Endothelial cell of umbilical vein (primary cell): ENCODE measurements around the gene MAST1. TPM values are rescaled to one million over a fixed set of nuclear protein-coding genes. Genes with fewer than 3 reads are reported as not detected.

ENCODE experiments used
- BruUV-seq: library from RNA; stranded (reverse); fragments of 400-500 nt; replicated peaks from 2 replicates; lab custom pipeline; 2021; lab: Mats Ljungman, UMichigan
- CTCF ChIA-PET: fragments of 300-600, 350-600 bp; sonication (Branson Sonifier 250); formaldehyde crosslinking; loops from one replicate; lab custom pipeline; 2021; ENCODE audit warnings: antibody characterized with exemption, inconsistent platforms; lab: Charles Lee
- POLR2A ChIA-PET: fragments of 300-600, 350-600 bp; sonication (Branson Sonifier 250); formaldehyde crosslinking; loops from one replicate; lab custom pipeline; 2021; ENCODE audit warnings: antibody characterized with exemption, inconsistent platforms; lab: Charles Lee
- DNase-seq: peaks from one replicate; pipeline ENCODE4 v3.0.0-alpha.2; 2011; ENCODE audit warnings: low read depth, low spot score
- FAIRE-seq: peaks from 2 replicates; lab custom pipeline; 2011; peaks lifted over from hg19 to GRCh38; lab: Jason Lieb, UNC
- H2AFZ ChIP-seq: 2 replicates; pipeline ENCODE4 v1.6.0; 2012; ENCODE audit warnings: low read depth, low read length, control low read depth, inconsistent platforms
- H3K27ac ChIP-seq: 2 replicates; pipeline ENCODE4 v1.5.1; 2011; ENCODE audit warnings: low read depth, mild to moderate bottlenecking, control low read depth, low read length, moderate library complexity; ENCODE audit not compliant: insufficient read depth
- H3K27me3 ChIP-seq, 2 experiments: 2 replicates each; pipeline versions ENCODE4 v1.6.0 to v1.6.1; 2011; ENCODE audit warnings: low read length in 2 of 2, mixed read lengths in 1 of 2; ENCODE audit not compliant: control insufficient read depth in 2 of 2, insufficient read depth in 2 of 2
- H3K36me3 ChIP-seq, 2 experiments: 2 replicates in 1 of 2; 3 replicates in 1 of 2; pipeline ENCODE4 v1.5.1; 2011; ENCODE audit warnings: low read length in 2 of 2, mild to moderate bottlenecking in 1 of 2, moderate library complexity in 1 of 2; ENCODE audit not compliant: control insufficient read depth in 2 of 2, insufficient read depth in 2 of 2; ENCODE audit errors: extremely low read depth in 1 of 2
- H3K4me1 ChIP-seq: 3 replicates; pipeline ENCODE4 v1.5.1; 2011; ENCODE audit warnings: mild to moderate bottlenecking, low read length; ENCODE audit not compliant: control insufficient read depth, insufficient read depth; ENCODE audit errors: extremely low read depth
- H3K4me2 ChIP-seq: 2 replicates; pipeline ENCODE4 v1.6.1; 2011; ENCODE audit warnings: low read length, control low read depth, mixed read lengths; ENCODE audit not compliant: insufficient read depth
- H3K4me3 ChIP-seq, 3 experiments: fragments of 200-600 bp in 1 of 3; sonication (generic), shearing (Covaris generic) in 1 of 3; replicated peaks in 1 of 3; 2 replicates each; pipeline ENCODE4 v1.5.1; 2011 to 2016; ENCODE audit warnings: control low read depth in 3 of 3, low read length in 3 of 3, mild to moderate bottlenecking in 2 of 3, inconsistent platforms in 1 of 3, low read depth in 1 of 3, moderate library complexity in 1 of 3; ENCODE audit not compliant: insufficient read depth in 1 of 3
- H3K79me2 ChIP-seq: 2 replicates; pipeline ENCODE4 v1.6.0; 2012; ENCODE audit warnings: low read length, inconsistent platforms; ENCODE audit not compliant: control insufficient read depth, insufficient read depth
- H3K9ac ChIP-seq: replicated peaks from 2 replicates; pipeline ENCODE3; 2011; ENCODE audit warnings: low read length, control low read depth; ENCODE audit not compliant: insufficient read depth; ENCODE audit errors: extremely low read depth
- H3K9me1 ChIP-seq: replicated peaks from 3 replicates; pipeline ENCODE4 v1.6.0; 2011; ENCODE audit warnings: mild to moderate bottlenecking, low read length; ENCODE audit not compliant: control insufficient read depth, insufficient read depth; ENCODE audit errors: extremely low read depth
- H3K9me3 ChIP-seq: replicated peaks from 2 replicates; pipeline ENCODE4 v1.5.1; 2012; ENCODE audit warnings: low read length, inconsistent platforms; ENCODE audit not compliant: control insufficient read depth, insufficient read depth
- H4K20me1 ChIP-seq: replicated peaks from 2 replicates; pipeline ENCODE3; 2011; ENCODE audit warnings: mild to moderate bottlenecking, low read length; ENCODE audit not compliant: control insufficient read depth, insufficient read depth; ENCODE audit errors: extremely low read depth
- EZH2 ChIP-seq: IDR thresholded peaks from 2 replicates; pipeline ENCODE4 v1.6.1; 2012; ENCODE audit warnings: borderline replicate concordance, low read depth, mild to moderate bottlenecking, moderate library complexity, low read length, inconsistent platforms; ENCODE audit not compliant: severe bottlenecking
- FOS ChIP-seq: IDR thresholded peaks from 2 replicates; pipeline ENCODE4 v1.6.1; 2011; ENCODE audit warnings: mild to moderate bottlenecking, low read length, moderate library complexity, borderline replicate concordance; ENCODE audit not compliant: insufficient read depth
- GATA2 ChIP-seq: IDR thresholded peaks from 2 replicates; pipeline ENCODE4 v1.7.0; 2011; ENCODE audit warnings: low read depth, mild to moderate bottlenecking, moderate library complexity, mixed read lengths, low read length; ENCODE audit not compliant: insufficient read length, insufficient read depth
- JUN ChIP-seq: IDR thresholded peaks from 2 replicates; pipeline ENCODE4 v1.6.1; 2011; ENCODE audit warnings: borderline replicate concordance, low read depth; ENCODE audit not compliant: insufficient read length, insufficient read depth
- POLR2AphosphoS5 ChIP-seq: IDR thresholded peaks from 2 replicates; pipeline ENCODE4 v1.6.1; 2012; ENCODE audit warnings: low read depth, mild to moderate bottlenecking, control low read depth, low read length, moderate library complexity; ENCODE audit not compliant: insufficient read depth
- dilution Hi-C: fragments of 300-500 bp; cut with MboI; formaldehyde crosslinking; loops from one replicate; pipeline ENCODE4 v1.15.0; 2019; ENCODE audit warnings: low sequenced_read_pairs; ENCODE audit not compliant: extremely low pct_ligation_motif_present
- intact Hi-C: fragments of 100-400 bp; cut with micrococcal nuclease; formaldehyde crosslinking; loops from one replicate; pipeline ENCODE4 v1.10.0; 2022
- polyA plus RNA-seq, 4 experiments: library from polyadenylated mRNA; depleted of rRNA in 3 of 4; stranded (reverse) in 3 of 4; unstranded in 1 of 4; fragments of >200 nt; gene quantifications; 2 replicates each; pipeline versions ENCODE4 v1.2.1 to v1.2.3, GENCODE V29; 2011 to 2012; ENCODE audit warnings: missing spikeins in 1 of 4
- total RNA-seq: library from RNA; stranded (reverse); gene quantifications from 2 replicates; pipeline ENCODE4 v1.2.3, GENCODE V29; 2021
- TF ChIP-seq, protein P1 (sequence below): IDR thresholded peaks from 2 replicates; pipeline ENCODE4 v1.6.1; 2011; ENCODE audit not compliant: insufficient read depth, insufficient read length
- TF ChIP-seq, protein P2 (sequence below), 2 donors: IDR thresholded peaks; 1 replicate in 1 of 2; 2 replicates in 1 of 2; pipeline ENCODE4 v1.5.1; 2011; ENCODE audit warnings: low read length in 2 of 2, mild to moderate bottlenecking in 2 of 2, moderate library complexity in 2 of 2, control low read depth in 1 of 2, inconsistent platforms in 1 of 2, low read depth in 1 of 2; ENCODE audit not compliant: insufficient read depth in 1 of 2; ENCODE audit errors: extremely low read depth in 1 of 2

The MAST1 gene
- total and polyA plus RNA-seq, 2 donors (not counting 3 experiments of a cell fraction or from before 2014, with no cell fraction given), result 0.13 to 0.46 TPM

- ChIA-PET CTCF (interaction anchor here (0.8 to 1.5 kb wide), 7 partner anchors 8 to 126 kb away, joined by 3 to 12 read pairs (median 3); no protein-coding TSS in a partner anchor), POLR2A (no interaction called here)
- dilution Hi-C loops (no loop called here), intact Hi-C loops (no loop called here)
- no peaks in the 10 kb centered on the region for H3K9me3 ChIP-seq
- TF ChIP-seq JUN, result no peak
- TF ChIP-seq, protein P1, sequence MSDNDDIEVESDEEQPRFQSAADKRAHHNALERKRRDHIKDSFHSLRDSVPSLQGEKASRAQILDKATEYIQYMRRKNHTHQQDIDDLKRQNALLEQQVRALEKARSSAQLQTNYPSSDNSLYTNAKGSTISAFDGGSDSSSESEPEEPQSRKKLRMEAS, result no peak
- no peak for TF ChIP-seq EZH2
- no peak for TF ChIP-seq FOS
- TF ChIP-seq GATA2, result no peak
- no peak overlapping the region for H3K27ac ChIP-seq
- H3K4me1 ChIP-seq, result peaks cover 4% of the 10 kb centered on the region
- H3K9me1 ChIP-seq, result no peaks in the 10 kb centered on the region
- DNase-seq, result no peak
- H4K20me1 ChIP-seq, result no peaks in the 10 kb centered on the region
- FAIRE-seq, result no peak
- no peaks in the 10 kb centered on the region for H3K79me2 ChIP-seq
- H3K4me3 ChIP-seq, result no peak overlapping the region
- no peak overlapping the region for H3K4me2 ChIP-seq
- H3K9ac ChIP-seq, result no peak overlapping the region
- H2AFZ ChIP-seq, result no peak overlapping the region
- H3K36me3 ChIP-seq, result no peaks in the 10 kb centered on the region
- BruUV-seq, result no TSS peak
- H3K27me3 ChIP-seq, result peaks cover 12 to 22% of the 10 kb centered on the region in 2 experiments
These were observed 46.3 kb downstream of the MAST1 start for GRCh38 chr19:12884627-12884925.

GRCh38 chr19:12884926-12885748 lies 46.8 kb downstream of the MAST1 start:
- H3K27me3 ChIP-seq, result peaks cover 12 to 22% of the 10 kb centered on the region in 2 experiments
- dilution Hi-C loops, result no loop called here

More at GRCh38 chr19:12884926-12885748, 46.8 kb downstream of the MAST1 start:
- FAIRE-seq (no peak), DNase-seq (peak; percentile 45)
- Histone ChIP-seq H3K9me1 (no peaks in the 10 kb centered on the region), H3K9ac (no peak overlapping the region), H4K20me1 (no peaks in the 10 kb centered on the region), H3K79me2 (no peaks in the 10 kb centered on the region), H3K4me2 (peak overlapping the region; percentile 16), H2AFZ (peak overlapping the region; percentile 51), H3K27ac (no peak overlapping the region), H3K36me3 (no peaks in the 10 kb centered on the region), H3K4me1 (peaks cover 4% of the 10 kb centered on the region), H3K4me3 (peak overlapping the region in 2 of 3 experiments; percentile 17 to 21), H3K9me3 (no peaks in the 10 kb centered on the region)
- intact Hi-C loops, result loop anchor here (1.0 kb wide), 1 partner anchor 80 kb away; no protein-coding TSS in a partner anchor
- no TSS peak for BruUV-seq
- POLR2A ChIA-PET, result no interaction called here
- TF ChIP-seq, protein P2, sequence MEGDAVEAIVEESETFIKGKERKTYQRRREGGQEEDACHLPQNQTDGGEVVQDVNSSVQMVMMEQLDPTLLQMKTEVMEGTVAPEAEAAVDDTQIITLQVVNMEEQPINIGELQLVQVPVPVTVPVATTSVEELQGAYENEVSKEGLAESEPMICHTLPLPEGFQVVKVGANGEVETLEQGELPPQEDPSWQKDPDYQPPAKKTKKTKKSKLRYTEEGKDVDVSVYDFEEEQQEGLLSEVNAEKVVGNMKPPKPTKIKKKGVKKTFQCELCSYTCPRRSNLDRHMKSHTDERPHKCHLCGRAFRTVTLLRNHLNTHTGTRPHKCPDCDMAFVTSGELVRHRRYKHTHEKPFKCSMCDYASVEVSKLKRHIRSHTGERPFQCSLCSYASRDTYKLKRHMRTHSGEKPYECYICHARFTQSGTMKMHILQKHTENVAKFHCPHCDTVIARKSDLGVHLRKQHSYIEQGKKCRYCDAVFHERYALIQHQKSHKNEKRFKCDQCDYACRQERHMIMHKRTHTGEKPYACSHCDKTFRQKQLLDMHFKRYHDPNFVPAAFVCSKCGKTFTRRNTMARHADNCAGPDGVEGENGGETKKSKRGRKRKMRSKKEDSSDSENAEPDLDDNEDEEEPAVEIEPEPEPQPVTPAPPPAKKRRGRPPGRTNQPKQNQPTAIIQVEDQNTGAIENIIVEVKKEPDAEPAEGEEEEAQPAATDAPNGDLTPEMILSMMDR (IDR thresholded peaks at IDR 0.05; ENCODE audit: extremely low read depth in 1 of 2, insufficient read depth in 1 of 2, low read depth in 1 of 2, low read length in 2 of 2), result peak; percentile 53 to 76
- TF ChIP-seq POLR2AphosphoS5 (no peak), JUN (no peak)
- CTCF ChIA-PET, result interaction anchor here (0.5 to 1.5 kb wide), 11 partner anchors 9 to 1396 kb away, joined by 3 to 12 read pairs (median 3); partner anchors contain the start of gene FARSA
